PC-3 (cell line): Measurements from ENCODE around the gene RTL10. TPM values are rescaled to one million over a fixed set of nuclear protein-coding genes. Genes with fewer than 3 reads are reported as not detected.

Experiments
- ATAC-seq: fragments of 200-7000 bp; cut with Tn5 transposase; 2 replicates; pipeline ENCODE4 v1.9.1; 2020; ENCODE audit warnings: mild to moderate bottlenecking, moderate library complexity
- BruUV-seq: library from RNA; stranded (reverse); fragments of 400-500 nt; replicated peaks from 2 replicates; lab custom pipeline; 2021; lab: Mats Ljungman, UMichigan
- CTCF ChIA-PET: fragments of 300-600 bp; sonication (Branson Sonifier 250); formaldehyde crosslinking; loops from one replicate; lab custom pipeline; 2022; ENCODE audit warnings: antibody characterized with exemption; lab: Charles Lee
- POLR2A ChIA-PET: fragments of 300-600 bp; sonication (Branson Sonifier 250); formaldehyde crosslinking; loops from one replicate; lab custom pipeline; 2022; ENCODE audit warnings: antibody characterized with exemption; ENCODE audit not compliant: unreplicated experiment; lab: Charles Lee
- DNase-seq: peaks from one replicate; pipeline ENCODE4 v3.0.0-alpha.2; 2015
- H2AFZ ChIP-seq: fragments of 300-600 bp; sonication (generic); 2 replicates; pipeline ENCODE4 v1.6.0; 2016; ENCODE audit warnings: antibody characterized with exemption, low read length
- H3F3A ChIP-seq: fragments of 300-600 bp; sonication (generic); one replicate; pipeline ENCODE4 v1.6.0; 2017; ENCODE audit warnings: antibody characterized with exemption, low read length, control low read depth, mild to moderate bottlenecking; ENCODE audit not compliant: unreplicated experiment
- H3K27ac ChIP-seq: fragments of 300-600 bp; sonication (generic); 2 replicates; pipeline ENCODE4 v1.5.1; 2016; ENCODE audit warnings: mild to moderate bottlenecking, low read length
- H3K27me3 ChIP-seq: fragments of 300-600 bp; sonication (generic); 2 replicates; pipeline ENCODE4 v1.6.1; 2016; ENCODE audit warnings: low read length, mixed read lengths
- H3K36me3 ChIP-seq: fragments of 300-600 bp; sonication (generic); 2 replicates; pipeline ENCODE4 v1.6.1; 2016; ENCODE audit warnings: low read depth, mixed run types, low read length, mixed read lengths
- H3K4me1 ChIP-seq: fragments of 300-600 bp; sonication (generic); 2 replicates; pipeline ENCODE4 v1.5.1; 2016; ENCODE audit warnings: low read length; ENCODE audit not compliant: insufficient read depth
- H3K4me2 ChIP-seq: fragments of 300-600 bp; sonication (generic); 2 replicates; pipeline ENCODE4 v1.6.0; 2016; ENCODE audit warnings: low read length
- H3K4me3 ChIP-seq: fragments of 300-600 bp; sonication (generic); 2 replicates; pipeline ENCODE4 v1.5.1; 2016; ENCODE audit warnings: mild to moderate bottlenecking, low read length, mixed read lengths
- H3K79me2 ChIP-seq: fragments of 300-600 bp; sonication (generic); 2 replicates; pipeline ENCODE4 v1.6.1; 2017; ENCODE audit warnings: low read length, mixed read lengths
- H3K9ac ChIP-seq: fragments of 300-600 bp; sonication (generic); 2 replicates; pipeline ENCODE4 v1.6.0; 2016; ENCODE audit warnings: mild to moderate bottlenecking, low read length
- H3K9me2 ChIP-seq: fragments of 300-600 bp; sonication (generic); replicated peaks from 2 replicates; pipeline ENCODE4 v1.6.1; 2016; ENCODE audit warnings: mixed run types, low read length, mixed read lengths
- H3K9me3 ChIP-seq: fragments of 300-600 bp; sonication (generic); 2 replicates; pipeline ENCODE4 v1.6.1; 2016; ENCODE audit warnings: low read length, mixed read lengths
- H4K20me1 ChIP-seq: fragments of 300-600 bp; sonication (generic); 2 replicates; pipeline ENCODE4 v1.6.1; 2016; ENCODE audit warnings: low read length, mixed read lengths
- EZH2 ChIP-seq: fragments of 300-600 bp; sonication (generic); IDR thresholded peaks from one replicate; pipeline ENCODE4 v1.6.1; 2017; ENCODE audit warnings: antibody characterized with exemption, mild to moderate bottlenecking, low read length; ENCODE audit not compliant: unreplicated experiment
- EZH2phosphoT487 ChIP-seq: fragments of 300-600 bp; sonication (generic); IDR thresholded peaks from 2 replicates; pipeline ENCODE4 v1.6.1; 2018; ENCODE audit warnings: mild to moderate bottlenecking, antibody characterized with exemption, low read length, borderline replicate concordance
- intact Hi-C: fragments of 100-400 bp; cut with micrococcal nuclease; formaldehyde crosslinking; loops from 2 replicates; pipeline ENCODE4 v1.9.0; 2023
- total RNA-seq: library from RNA; depleted of rRNA; stranded (reverse); fragments of >200 nt; gene quantifications from 2 replicates; pipeline ENCODE4 v1.2.3, GENCODE V29; 2014
- TF ChIP-seq, protein P1 (sequence below): fragments of 300-600 bp; sonication (generic); conservative IDR thresholded peaks from 2 replicates; pipeline ENCODE4 v1.5.1; 2017; ENCODE audit warnings: antibody characterized with exemption, low read depth, mild to moderate bottlenecking, low read length

RTL10 gene
- total RNA-seq, 1 experiment from 2014 or later = 7.8 TPM

DNA sequence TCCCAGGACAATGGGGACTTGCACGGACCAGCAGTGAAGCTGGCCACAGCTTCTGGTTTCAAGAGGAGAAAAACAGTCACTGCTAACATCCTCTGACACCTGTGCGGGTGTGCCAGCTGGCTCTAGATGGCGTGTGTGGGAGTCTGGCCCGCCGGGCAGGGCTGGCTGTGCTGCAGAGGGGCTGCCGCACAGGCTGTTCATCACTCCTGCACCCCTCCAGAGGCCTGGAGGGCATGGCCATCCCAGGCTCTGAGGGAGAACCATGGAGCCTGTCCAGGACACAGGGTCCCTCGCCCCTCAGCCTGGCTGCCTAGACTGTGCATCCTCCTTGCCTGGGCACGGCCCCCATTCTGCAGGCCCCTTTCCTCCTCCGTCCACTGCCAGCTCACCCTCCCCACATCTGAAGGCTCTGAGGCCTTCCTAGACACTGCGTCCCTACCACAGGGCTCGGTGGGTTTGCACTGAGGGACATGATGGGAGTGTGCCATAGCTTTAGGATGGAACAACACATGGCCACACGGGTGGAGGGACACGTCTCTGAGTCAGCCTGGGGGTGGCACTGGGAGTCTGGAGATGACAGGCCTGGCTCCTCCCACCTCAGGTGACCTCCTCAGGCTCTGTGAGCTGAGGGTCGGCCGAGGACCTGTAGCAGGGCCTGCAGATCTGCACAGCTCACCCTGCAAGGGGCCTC is 42.1 kb upstream of the RTL10 start:
- Histone ChIP-seq H2AFZ (no peak overlapping the region), H3K9me2 (no peaks in the 10 kb centered on the region), H3K36me3 (no peaks in the 10 kb centered on the region), H4K20me1 (no peaks in the 10 kb centered on the region), H3K27me3 (no peaks in the 10 kb centered on the region), H3K9ac (no peak overlapping the region), H3K4me2 (no peak overlapping the region), H3K9me3 (no peaks in the 10 kb centered on the region), H3F3A (no peaks in the 10 kb centered on the region), H3K27ac (no peak overlapping the region), H3K79me2 (no peaks in the 10 kb centered on the region), H3K4me1 (peaks cover 8% of the 10 kb centered on the region), H3K4me3 (no peak overlapping the region)
- no peak for ATAC-seq
- no peak for TF ChIP-seq EZH2phosphoT487
- TF ChIP-seq, protein P1, sequence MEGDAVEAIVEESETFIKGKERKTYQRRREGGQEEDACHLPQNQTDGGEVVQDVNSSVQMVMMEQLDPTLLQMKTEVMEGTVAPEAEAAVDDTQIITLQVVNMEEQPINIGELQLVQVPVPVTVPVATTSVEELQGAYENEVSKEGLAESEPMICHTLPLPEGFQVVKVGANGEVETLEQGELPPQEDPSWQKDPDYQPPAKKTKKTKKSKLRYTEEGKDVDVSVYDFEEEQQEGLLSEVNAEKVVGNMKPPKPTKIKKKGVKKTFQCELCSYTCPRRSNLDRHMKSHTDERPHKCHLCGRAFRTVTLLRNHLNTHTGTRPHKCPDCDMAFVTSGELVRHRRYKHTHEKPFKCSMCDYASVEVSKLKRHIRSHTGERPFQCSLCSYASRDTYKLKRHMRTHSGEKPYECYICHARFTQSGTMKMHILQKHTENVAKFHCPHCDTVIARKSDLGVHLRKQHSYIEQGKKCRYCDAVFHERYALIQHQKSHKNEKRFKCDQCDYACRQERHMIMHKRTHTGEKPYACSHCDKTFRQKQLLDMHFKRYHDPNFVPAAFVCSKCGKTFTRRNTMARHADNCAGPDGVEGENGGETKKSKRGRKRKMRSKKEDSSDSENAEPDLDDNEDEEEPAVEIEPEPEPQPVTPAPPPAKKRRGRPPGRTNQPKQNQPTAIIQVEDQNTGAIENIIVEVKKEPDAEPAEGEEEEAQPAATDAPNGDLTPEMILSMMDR = no peak
- TF ChIP-seq EZH2 = no peak
- CTCF ChIA-PET = interaction anchor here (0.6 kb wide), 1 partner anchor 1211 kb away, joined by 3 read pairs; no protein-coding TSS in a partner anchor
- BruUV-seq = no TSS peak
- POLR2A ChIA-PET = no interaction called here
- no peak for DNase-seq
- intact Hi-C loops = no loop called here

DNA sequence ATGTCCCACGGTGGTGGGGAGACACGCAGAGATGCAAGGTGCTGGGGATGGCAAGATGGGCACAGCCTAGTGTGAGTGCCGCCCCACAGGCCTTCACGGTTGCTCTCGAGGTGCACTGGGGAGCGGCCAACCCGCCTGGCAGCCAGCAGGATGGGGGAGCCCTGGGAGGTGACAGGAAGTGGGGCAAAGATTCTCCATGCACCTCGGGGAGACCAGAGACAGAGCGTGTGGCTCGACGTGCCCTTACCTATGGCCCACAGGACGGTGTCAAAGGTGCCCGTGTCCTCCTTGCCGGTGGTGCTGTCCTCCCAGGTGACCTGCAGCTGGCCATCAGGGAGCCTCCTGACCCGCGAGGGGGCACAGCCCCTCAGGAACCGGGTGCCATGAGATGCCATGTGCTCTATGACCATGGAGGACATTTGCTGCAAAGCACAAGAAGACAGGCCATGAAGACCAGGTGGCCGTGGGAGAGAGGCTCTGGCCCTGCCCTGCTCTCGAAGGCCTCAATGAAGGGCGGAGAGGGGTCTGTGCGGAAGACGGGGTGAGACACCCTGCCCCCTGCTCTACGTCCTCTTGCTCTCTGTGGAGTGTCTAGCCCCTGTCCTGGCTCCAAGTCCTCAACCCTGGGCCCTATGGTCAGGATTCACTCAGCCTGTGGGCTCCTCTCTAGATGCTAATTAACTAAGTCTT is 40.6 kb upstream of the RTL10 start:
- no peaks in the 10 kb centered on the region for H3K27me3 ChIP-seq
- ATAC-seq (no peak), DNase-seq (no peak)
- no peak overlapping the region for H3K4me2 ChIP-seq
- ChIA-PET POLR2A (no interaction called here), CTCF (no interaction called here)
- H4K20me1 ChIP-seq = no peaks in the 10 kb centered on the region
- no peaks in the 10 kb centered on the region for H3F3A ChIP-seq
- intact Hi-C loops = no loop called here
- H3K79me2 ChIP-seq = no peaks in the 10 kb centered on the region
- BruUV-seq = no TSS peak
- H3K4me1 ChIP-seq = peaks cover 19% of the 10 kb centered on the region
- no peak overlapping the region for H3K27ac ChIP-seq
- H3K9me3 ChIP-seq = no peaks in the 10 kb centered on the region
- H2AFZ ChIP-seq = no peak overlapping the region
- no peak overlapping the region for H3K9ac ChIP-seq
- TF ChIP-seq EZH2 (no peak), EZH2phosphoT487 (no peak)
- TF ChIP-seq, protein P1 = no peak
- H3K4me3 ChIP-seq = no peak overlapping the region
- no peaks in the 10 kb centered on the region for H3K36me3 ChIP-seq
- H3K9me2 ChIP-seq = no peaks in the 10 kb centered on the region

DNA sequence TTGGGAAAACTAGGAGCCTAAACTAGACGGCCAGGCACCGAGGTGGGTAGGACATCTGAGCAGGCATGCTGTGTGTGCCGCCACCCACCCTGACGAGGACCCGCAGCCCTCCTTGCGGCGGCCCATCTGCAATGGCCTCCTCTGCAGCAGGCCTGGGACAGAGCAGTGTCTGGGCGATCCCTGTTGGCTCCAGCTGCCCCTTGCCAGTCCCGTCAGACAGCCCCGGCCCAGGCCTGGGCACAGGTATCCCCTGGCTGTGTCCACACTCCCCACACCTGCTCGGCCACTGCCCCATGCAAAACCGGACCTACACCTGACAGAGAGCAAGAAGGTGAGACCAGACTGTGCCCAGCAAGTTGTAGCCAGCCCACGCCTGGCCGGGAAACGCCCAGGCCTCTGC is 38.7 kb upstream of the RTL10 start:
- Histone ChIP-seq H3K4me1 (peaks cover 19% of the 10 kb centered on the region), H3K79me2 (no peaks in the 10 kb centered on the region), H3K9ac (no peak overlapping the region), H3K27ac (no peak overlapping the region), H3K27me3 (no peaks in the 10 kb centered on the region), H3K4me3 (no peak overlapping the region), H4K20me1 (no peaks in the 10 kb centered on the region), H3F3A (no peaks in the 10 kb centered on the region), H2AFZ (no peak overlapping the region), H3K4me2 (no peak overlapping the region), H3K36me3 (no peaks in the 10 kb centered on the region), H3K9me3 (no peaks in the 10 kb centered on the region), H3K9me2 (no peaks in the 10 kb centered on the region)
- intact Hi-C loops = no loop called here
- no TSS peak for BruUV-seq
- ATAC-seq (no peak), DNase-seq (no peak)
- CTCF ChIA-PET = no interaction called here
- TF ChIP-seq EZH2 (no peak), EZH2phosphoT487 (no peak)
- TF ChIP-seq, protein P1 = no peak
- POLR2A ChIA-PET = no interaction called here
